ENCODE results near the gene CTIF.

Gene CTIF

DNA sequence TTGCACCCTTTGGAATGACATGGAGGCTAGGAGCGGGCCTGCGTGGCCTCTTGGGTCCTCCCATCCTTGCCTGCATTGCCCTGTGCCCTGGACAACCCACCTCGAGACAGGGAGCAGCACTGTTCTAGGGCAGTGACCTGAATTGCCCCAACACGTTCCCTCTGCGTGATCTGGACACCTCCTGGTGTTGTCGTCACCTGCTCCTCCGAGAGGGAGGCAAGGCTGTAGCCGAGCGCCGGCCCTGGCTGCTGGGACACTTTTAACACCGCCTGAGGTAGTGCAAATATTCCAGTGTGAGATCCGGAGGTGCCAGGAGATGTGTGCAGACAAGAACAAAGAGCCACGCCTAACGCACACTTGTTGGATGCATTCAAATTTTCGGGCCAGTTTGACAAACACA is 280.4 kb downstream of the CTIF start:
- TF ChIP-seq, protein P1, sequence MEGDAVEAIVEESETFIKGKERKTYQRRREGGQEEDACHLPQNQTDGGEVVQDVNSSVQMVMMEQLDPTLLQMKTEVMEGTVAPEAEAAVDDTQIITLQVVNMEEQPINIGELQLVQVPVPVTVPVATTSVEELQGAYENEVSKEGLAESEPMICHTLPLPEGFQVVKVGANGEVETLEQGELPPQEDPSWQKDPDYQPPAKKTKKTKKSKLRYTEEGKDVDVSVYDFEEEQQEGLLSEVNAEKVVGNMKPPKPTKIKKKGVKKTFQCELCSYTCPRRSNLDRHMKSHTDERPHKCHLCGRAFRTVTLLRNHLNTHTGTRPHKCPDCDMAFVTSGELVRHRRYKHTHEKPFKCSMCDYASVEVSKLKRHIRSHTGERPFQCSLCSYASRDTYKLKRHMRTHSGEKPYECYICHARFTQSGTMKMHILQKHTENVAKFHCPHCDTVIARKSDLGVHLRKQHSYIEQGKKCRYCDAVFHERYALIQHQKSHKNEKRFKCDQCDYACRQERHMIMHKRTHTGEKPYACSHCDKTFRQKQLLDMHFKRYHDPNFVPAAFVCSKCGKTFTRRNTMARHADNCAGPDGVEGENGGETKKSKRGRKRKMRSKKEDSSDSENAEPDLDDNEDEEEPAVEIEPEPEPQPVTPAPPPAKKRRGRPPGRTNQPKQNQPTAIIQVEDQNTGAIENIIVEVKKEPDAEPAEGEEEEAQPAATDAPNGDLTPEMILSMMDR (IDR thresholded peaks at IDR 0.05; ENCODE audit: poor library complexity, severe bottlenecking), result no peak
- H3K4me1 ChIP-seq (ENCODE audit: insufficient read depth, poor library complexity, severe bottlenecking), result peaks cover 2% of the 10 kb centered on the region
- H3K27ac ChIP-seq (ENCODE audit: poor library complexity, severe bottlenecking), result no peak overlapping the region
- DNase-seq (ENCODE audit: low spot score), result peak; percentile 19
- peaks cover 2% of the 10 kb centered on the region for H3K9me3 ChIP-seq (ENCODE audit: severe bottlenecking)
- no peak overlapping the region for H3K4me3 ChIP-seq (ENCODE audit: severe bottlenecking)
- H3K27me3 ChIP-seq (ENCODE audit: insufficient read depth, poor library complexity, severe bottlenecking), result no peaks in the 10 kb centered on the region
- no peak for ATAC-seq (ENCODE audit: low read depth)
- peaks cover 19% of the 10 kb centered on the region for H3K36me3 ChIP-seq (ENCODE audit: low read depth)

GRCh38 chr18:48819781-48820482 is 281.1 kb downstream of the CTIF start:
- peaks cover 2% of the 10 kb centered on the region for H3K9me3 ChIP-seq (ENCODE audit: severe bottlenecking)
- no peaks in the 10 kb centered on the region for H3K4me1 ChIP-seq (ENCODE audit: insufficient read depth, poor library complexity, severe bottlenecking)
- H3K27ac ChIP-seq (ENCODE audit: poor library complexity, severe bottlenecking), result no peak overlapping the region
- DNase-seq (ENCODE audit: low spot score) (peak; percentile 26), ATAC-seq (ENCODE audit: low read depth) (no peak)
- peaks cover 19% of the 10 kb centered on the region for H3K36me3 ChIP-seq (ENCODE audit: low read depth)
- no peaks in the 10 kb centered on the region for H3K27me3 ChIP-seq (ENCODE audit: insufficient read depth, poor library complexity, severe bottlenecking)
- TF ChIP-seq, protein P1 (IDR thresholded peaks at IDR 0.05; ENCODE audit: poor library complexity, severe bottlenecking), result no peak
- no peak overlapping the region for H3K4me3 ChIP-seq (ENCODE audit: severe bottlenecking)

DNA sequence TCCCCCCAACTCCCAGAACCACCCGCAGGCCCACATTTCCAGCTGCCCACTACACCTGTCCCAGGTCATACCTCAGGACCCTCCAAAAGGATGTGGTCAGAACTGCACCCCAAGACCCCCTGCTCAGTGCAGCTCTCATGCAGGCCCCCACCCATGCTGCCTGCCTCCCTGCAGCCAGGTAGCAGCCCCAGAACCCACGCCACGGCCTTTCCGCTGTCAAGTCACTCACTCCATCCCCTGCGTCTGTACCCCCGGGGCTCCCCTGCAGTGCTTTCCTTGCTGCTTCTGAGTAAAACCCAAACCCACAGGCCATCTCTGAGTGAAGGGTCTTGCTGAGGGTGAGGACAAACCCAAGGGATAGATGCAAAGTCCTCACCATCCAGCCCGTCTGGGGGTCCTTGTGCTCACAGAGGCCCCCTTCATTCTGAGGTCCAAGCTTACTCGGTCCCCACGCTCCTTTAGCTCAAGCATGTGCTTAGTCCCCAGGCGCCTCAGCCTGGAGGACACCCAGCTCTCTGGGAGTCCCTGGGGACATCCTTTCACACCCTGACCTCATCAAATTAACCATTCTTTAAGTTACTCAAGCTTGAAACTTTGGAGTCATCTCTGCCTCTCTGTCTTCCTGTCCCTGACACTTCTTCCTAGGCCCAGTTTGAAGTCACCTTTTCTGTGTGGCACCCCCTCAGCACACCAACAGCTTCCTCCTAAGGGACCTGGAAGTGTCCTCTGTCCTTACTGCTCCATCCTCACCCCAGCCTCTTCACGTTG is 281.8 kb downstream of the CTIF start:
- TF ChIP-seq, protein P1 (IDR thresholded peaks at IDR 0.05; ENCODE audit: poor library complexity, severe bottlenecking), result no peak
- Histone ChIP-seq H3K4me3 (ENCODE audit: severe bottlenecking) (no peak overlapping the region), H3K27me3 (ENCODE audit: insufficient read depth, poor library complexity, severe bottlenecking) (no peaks in the 10 kb centered on the region), H3K36me3 (ENCODE audit: low read depth) (peaks cover 19% of the 10 kb centered on the region), H3K27ac (ENCODE audit: poor library complexity, severe bottlenecking) (no peak overlapping the region), H3K9me3 (ENCODE audit: severe bottlenecking) (peaks cover 2% of the 10 kb centered on the region), H3K4me1 (ENCODE audit: insufficient read depth, poor library complexity, severe bottlenecking) (no peaks in the 10 kb centered on the region)
- ATAC-seq (ENCODE audit: low read depth), result no peak
- DNase-seq (ENCODE audit: low spot score), result peak; percentile 36

DNA sequence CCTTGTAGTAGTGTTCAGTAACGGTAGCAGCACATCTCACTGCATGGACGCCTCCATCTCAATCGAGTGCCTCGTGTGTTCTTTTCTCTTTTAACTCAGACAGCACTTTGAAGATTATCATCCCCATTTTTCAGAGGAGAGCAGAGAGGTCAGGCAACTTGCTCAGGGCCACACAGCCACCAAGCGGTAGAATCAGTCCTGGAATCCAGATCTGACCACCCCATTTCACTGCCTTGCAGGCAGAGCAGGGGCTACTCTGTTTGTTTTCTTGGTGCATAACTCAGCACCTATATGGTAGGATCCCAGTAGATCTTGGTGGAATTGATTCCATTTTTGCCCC is 282.4 kb downstream of the CTIF start:
- TF ChIP-seq, protein P1 (IDR thresholded peaks at IDR 0.05; ENCODE audit: poor library complexity, severe bottlenecking), result no peak
- H3K4me3 ChIP-seq (ENCODE audit: severe bottlenecking), result no peak overlapping the region
- DNase-seq (ENCODE audit: low spot score) (peak; percentile 18), ATAC-seq (ENCODE audit: low read depth) (no peak)
- peaks cover 15% of the 10 kb centered on the region for H3K36me3 ChIP-seq (ENCODE audit: low read depth)
- no peak overlapping the region for H3K27ac ChIP-seq (ENCODE audit: poor library complexity, severe bottlenecking)
- H3K27me3 ChIP-seq (ENCODE audit: insufficient read depth, poor library complexity, severe bottlenecking), result no peaks in the 10 kb centered on the region
- peaks cover 2% of the 10 kb centered on the region for H3K9me3 ChIP-seq (ENCODE audit: severe bottlenecking)
- no peaks in the 10 kb centered on the region for H3K4me1 ChIP-seq (ENCODE audit: insufficient read depth, poor library complexity, severe bottlenecking)

- TF ChIP-seq, protein P1 (IDR thresholded peaks at IDR 0.05; ENCODE audit: poor library complexity, severe bottlenecking), result no peak
- H3K36me3 ChIP-seq (ENCODE audit: low read depth), result peaks cover 13% of the 10 kb centered on the region
- no peaks in the 10 kb centered on the region for H3K4me1 ChIP-seq (ENCODE audit: insufficient read depth, poor library complexity, severe bottlenecking)
- no peak overlapping the region for H3K4me3 ChIP-seq (ENCODE audit: severe bottlenecking)
- no peak overlapping the region for H3K27ac ChIP-seq (ENCODE audit: poor library complexity, severe bottlenecking)
- ATAC-seq (ENCODE audit: low read depth), result no peak
- H3K27me3 ChIP-seq (ENCODE audit: insufficient read depth, poor library complexity, severe bottlenecking), result no peaks in the 10 kb centered on the region
- DNase-seq (ENCODE audit: low spot score), result no peak
- peaks cover 2% of the 10 kb centered on the region for H3K9me3 ChIP-seq (ENCODE audit: severe bottlenecking)
Measured at GRCh38 chr18:48821845-48822244, 283.0 kb downstream of the CTIF start.
